HG02610 (cell line): ENCODE data around the gene ITGAV.

Source experiments
- ATAC-seq: cut with Tn5 transposase; IDR thresholded peaks from one replicate; pipeline ENCODE4 v1.9.1; 2021; ENCODE audit warnings: mild to moderate bottlenecking, moderate library complexity; ENCODE audit not compliant: unreplicated experiment

The ITGAV gene

DNA sequence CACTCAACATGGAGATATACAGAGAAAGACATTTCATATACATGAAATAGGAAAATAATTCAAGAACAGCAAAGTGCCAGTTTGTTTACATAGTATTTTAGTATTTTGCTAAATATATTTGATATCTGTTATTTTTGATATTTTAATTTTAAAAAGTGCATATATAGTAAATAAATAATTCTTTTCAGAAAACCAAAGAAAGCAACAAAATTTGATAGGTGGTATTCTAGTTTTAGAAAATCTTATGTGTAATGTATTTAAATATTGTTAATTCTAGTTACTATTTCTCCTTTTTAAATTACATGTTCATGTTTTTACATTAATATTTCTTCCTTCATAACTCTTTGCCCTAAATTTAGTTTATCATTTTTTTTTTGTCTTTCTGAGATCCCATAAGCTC lies 69.5 kb downstream of the ITGAV start:
- no peak for ATAC-seq

DNA sequence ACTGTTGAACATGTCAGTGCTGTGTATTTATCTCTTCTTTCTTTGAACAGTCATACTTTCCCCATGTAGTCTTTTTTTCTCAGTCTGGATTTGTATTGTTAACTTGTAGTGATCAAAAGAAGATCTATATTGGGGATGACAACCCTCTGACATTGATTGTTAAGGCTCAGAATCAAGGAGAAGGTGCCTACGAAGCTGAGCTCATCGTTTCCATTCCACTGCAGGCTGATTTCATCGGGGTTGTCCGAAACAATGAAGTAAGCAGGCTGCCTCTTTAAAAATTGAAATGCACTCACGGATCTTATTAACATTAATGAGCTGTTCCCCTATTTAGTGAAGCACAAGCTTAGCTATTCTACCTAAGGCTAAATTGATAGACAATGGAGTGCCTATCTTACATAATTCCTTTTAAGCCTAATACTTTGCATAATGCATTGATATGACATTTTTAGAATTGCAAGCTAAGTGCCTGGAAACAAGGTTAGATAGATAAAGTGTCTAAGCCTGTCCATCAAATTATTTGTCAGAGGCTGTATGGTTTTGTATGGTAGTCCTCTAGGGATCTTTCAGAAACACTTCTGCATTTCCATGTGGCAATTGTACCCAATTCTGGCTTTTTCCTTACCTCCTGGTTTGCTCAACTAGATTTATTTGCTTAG lies 74.7 kb downstream of the ITGAV start:
- no peak for ATAC-seq

- no peak for ATAC-seq
These were observed 79.3 kb downstream of the ITGAV start for GRCh38 chr2:186669146-186669545.

DNA sequence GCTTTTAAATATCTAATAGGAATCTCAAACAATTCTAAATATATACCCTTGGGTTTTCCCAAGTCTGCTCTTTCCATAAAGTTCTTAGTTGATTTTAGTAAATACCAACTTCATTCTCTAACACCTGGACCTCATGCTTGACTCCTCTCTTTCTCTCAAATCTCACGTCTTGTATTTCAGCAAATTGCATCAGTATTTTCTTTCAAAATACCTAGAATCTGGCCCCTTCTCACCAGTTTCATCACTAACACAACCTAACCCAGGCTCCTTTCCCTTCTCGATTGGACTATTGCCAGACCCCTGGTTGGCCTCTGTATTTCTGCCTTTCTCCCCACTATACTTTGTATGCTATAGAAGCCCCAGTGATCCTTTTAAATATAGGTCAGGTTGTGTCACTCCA lies 81.0 kb downstream of the ITGAV start:
- ATAC-seq = no peak

DNA sequence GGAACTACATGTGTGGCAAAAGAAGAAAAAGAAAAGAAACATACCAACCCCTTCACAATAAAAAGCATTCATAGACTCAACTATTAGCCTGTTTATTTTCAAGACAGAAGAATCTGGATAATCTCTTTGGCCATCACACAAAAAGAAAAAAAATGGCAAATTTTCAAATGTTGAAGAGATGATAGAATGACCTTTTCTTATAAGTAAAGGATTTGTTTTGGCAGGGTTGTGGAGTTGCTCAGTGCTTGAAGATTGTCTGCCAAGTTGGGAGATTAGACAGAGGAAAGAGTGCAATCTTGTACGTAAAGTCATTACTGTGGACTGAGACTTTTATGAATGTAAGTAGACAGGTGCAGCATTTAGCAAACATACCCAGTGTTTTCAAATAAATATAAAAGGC lies 85.5 kb downstream of the ITGAV start:
- no peak for ATAC-seq

- ATAC-seq = no peak
These were observed 93.5 kb downstream of the ITGAV start for GRCh38 chr2:186683341-186683740.

- ATAC-seq = no peak
These were observed 98.0 kb downstream of the ITGAV start for GRCh38 chr2:186687807-186688211.

- no peak for ATAC-seq
These were observed 99.0 kb downstream of the ITGAV start for GRCh38 chr2:186688813-186689212.

DNA sequence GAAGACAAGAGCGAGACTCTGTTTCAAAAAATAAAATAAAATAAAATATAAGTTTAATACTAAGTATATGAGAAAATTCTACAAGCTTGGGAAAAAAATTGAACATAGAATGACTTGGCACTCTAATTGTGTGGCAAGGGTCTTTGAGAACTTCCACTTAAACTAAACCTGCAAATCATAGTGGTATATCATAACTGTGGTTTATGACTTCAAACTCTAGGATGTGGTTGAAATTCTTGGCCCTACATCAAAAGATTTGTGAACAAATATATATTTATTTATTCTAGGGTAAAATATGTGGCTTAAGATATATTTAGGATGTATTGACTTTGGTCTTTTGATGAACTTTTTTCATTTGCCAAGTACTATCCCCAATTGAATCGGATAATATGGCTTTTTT lies 100.9 kb downstream of the ITGAV start:
- no peak for ATAC-seq

DNA sequence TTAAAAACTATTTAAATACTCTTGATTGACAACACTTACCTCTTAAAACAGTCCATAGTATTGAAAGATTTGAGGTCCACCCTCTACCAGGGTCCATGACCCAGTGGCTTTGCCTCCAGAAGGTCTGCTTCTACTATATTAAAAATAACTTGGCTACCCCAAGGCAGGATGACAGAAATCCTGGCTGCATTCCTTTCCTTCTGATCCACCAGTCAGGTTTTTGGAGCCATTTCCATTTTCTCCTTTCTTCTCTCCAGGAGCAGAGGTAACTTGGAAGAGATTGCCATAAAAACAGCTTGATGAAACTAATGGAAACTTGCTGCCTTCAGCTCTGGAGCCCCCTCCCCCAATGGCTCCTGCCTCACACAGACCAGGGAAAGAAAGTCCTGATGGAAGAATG lies 101.4 kb downstream of the ITGAV start:
- ATAC-seq = no peak

- ATAC-seq = no peak
These were observed 102.0 kb downstream of the ITGAV start for GRCh38 chr2:186691900-186692299.

- ATAC-seq = no peak
These were observed 103.6 kb downstream of the ITGAV start for GRCh38 chr2:186693446-186693832.

GRCh38 chr2:186695081-186695756 lies 105.4 kb downstream of the ITGAV start:
- no peak for ATAC-seq

DNA sequence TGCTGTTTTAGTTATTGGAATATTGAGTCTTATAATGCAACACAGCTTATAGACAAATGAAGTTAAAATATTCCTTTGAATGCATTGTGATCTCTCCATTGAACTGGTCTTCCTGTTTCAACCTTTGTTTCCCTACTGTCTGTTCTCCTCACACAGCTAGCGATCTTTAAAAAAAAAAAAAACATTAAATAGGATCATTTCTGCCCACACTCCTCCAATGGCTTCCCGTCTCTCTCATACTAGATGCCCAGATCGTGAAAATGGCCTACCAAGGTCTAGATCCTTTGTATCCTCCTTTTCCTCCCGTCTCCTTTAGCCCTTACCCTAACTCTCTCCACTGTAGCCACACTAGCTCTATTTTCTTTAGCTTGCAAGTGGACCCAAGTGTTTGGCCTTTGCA lies 106.4 kb downstream of the ITGAV start:
- ATAC-seq = no peak

DNA sequence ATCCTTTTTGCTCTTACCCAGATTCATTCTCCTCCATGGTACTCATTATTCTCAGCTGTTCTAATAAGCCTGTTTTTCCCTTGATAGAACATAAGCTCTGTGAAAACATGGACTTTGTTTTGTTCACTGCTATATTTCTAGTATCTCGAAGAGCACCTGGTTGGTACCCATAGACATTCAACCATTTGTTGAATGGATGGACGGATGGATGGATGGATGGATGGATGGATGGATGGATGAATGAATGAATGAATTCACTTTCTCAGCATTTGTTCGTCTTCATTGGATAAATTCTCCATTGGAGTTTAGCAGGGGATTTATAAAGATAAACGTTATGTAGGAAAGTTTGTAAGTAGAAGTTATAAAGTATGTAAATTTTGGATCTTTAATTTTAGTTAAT lies 106.9 kb downstream of the ITGAV start:
- ATAC-seq = no peak

DNA sequence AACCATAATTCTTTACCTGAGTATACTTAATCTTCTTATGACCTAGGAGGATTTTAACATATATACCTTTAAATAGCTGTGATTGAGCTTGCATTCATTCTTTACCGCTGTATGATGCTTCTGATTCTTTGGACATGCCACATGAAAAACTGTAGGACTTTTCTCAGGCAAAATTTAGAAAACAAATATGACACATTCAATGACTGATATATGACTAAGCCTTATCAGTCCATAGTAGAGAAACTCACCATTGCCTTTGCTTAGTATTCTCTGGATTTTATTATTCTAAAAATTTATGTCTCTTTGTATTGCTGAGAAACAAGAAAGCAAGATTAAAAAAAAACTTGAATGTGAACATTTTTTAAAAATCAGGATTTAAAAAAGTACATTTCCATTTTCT lies 107.7 kb downstream of the ITGAV start:
- ATAC-seq = no peak

- ATAC-seq = no peak
These were observed 109.9 kb downstream of the ITGAV start for GRCh38 chr2:186699742-186700141.

DNA sequence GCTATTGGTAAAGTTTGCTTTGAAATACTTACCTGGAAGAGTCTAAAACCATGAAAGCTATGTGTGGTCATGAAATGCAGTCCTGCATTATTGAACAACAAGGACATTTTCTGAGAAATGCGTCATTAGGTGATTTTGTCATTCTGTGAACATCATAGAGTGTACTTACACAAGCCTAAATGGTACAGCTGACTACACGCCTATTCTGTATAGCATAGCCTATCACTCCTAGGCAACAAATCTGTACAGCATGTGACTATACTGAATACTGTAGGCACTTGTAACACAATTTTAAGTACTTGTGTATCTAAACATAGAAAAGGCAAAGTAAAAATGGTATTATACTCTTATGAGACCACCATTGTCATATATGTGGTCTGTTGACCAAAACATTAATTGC lies 112.2 kb downstream of the ITGAV start:
- no peak for ATAC-seq

GRCh38 chr2:186702501-186702900 lies 112.6 kb downstream of the ITGAV start:
- ATAC-seq = no peak

GRCh38 chr2:186704897-186705296 lies 115.0 kb downstream of the ITGAV start:
- no peak for ATAC-seq

DNA sequence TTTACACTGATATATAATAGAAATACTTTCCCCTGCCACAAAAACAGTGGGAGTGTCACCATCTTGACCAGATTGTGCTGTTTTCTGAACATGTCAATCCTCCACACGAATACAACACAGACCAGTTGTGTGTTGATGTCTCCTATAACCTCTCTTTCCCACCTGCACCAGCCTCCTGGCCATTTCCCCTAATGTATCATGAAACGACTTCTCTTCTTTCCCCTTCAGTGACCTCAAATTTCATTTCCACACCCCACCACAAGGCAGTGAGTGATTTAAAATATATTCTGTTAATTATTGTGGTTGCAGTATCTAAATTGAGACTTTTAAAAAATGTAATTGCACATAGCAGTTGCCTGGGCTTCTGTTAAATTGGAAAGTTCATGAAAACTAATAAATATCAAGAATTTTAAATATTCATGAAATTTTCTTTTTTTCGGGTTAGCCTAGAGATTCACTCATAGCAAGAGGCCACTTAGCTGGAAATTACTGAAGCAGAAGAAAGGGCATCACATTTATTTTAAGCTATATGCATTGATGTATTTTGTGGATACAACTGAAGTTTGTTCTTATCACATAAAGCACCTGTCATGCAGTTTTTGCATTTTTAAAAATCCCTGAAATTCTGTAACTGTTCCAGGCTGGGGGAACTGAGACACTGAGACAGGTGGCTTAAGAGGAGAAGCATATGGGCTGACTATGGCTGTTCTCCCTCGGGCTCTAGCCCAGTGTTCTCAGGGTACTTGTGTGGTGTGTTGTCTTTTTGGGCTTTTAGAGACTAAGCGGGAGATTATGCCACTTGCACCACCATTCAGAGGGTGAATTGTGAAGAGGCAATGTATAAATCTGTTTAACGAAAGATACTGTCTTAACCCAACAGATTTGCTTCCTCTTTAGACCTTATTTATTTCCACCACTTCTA lies 119.9 kb downstream of the ITGAV start:
- ATAC-seq = no peak

DNA sequence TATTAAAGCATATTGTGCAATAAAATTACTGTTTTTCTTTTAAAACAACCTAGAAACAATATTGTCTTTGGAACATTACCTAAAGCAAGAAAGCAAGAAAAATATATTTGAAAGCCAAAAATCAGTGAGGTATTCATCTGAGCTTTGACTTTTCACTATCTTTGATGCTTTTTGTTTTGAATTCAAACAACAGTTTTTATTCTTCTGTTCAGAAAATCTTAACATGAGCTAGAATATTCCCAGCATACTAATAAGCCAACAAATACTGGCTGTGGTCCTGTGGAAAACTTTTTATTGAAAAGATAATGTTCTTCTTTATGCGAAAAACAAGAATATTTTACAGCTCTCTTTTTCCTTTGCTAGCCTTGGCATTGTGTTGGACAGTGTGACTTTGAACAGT lies 123.8 kb downstream of the ITGAV start:
- ATAC-seq = no peak
